Dermis blood vessel endothelial cell (primary cell): ENCODE measurements around the gene GPC5. TPM values are rescaled to one million over a fixed set of nuclear protein-coding genes. Genes with fewer than 3 reads are reported as not detected.
"Not testable (repeated sequence)": the region's sequence is repeated elsewhere in the genome, so short reads cannot be mapped to it uniquely, and the experiment has no call there.

Source experiments
- DNase-seq: peaks from one replicate; pipeline ENCODE4 v3.0.0; 2010
- total RNA-seq: library from RNA; depleted of rRNA; stranded (reverse); fragments of >200 nt; gene quantifications from 2 replicates; pipeline ENCODE4 v1.2.3, GENCODE V29; 2014

GPC5 gene
- total RNA-seq, 1 donor from 2014 or later, result 0.34 TPM

DNA sequence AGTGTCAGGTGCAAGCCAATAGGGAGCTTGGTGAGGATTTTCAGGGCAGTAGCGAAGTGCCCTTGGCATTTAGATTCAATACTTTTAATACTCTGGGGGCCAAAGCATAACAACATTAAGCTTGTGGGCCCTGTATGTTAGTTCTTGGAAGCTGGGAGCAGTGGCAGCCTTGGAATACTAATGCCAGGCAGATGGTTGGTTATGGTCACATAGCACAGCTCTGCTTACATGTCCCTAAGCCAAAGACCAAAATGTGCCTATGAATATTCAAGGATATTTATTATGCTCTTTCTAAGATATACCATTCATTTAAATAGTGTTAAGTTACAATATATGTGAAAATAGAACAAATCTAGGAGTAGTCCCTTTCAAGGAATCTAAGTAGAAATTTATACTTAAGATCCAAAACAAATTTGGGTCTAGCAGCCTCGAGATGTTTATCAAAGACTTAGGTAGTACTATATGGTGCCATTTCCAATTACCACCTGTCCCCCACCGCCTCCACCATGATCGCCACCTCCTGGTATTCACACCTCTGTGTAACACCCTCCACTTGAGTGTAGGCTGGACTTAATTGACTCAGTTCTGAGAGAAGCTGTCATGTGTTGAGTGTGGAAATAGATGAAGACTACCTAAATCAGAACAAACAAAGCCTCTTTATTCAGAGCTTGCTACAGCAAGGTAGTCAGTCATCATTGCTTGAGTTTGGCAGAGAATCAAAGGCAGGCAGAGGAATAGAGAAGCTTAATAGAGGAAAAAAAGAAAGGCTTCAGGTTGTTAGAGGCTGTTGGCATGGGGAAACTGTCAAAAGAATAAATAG lies 261.0 kb downstream of the GPC5 start:
- no peak for DNase-seq

DNA sequence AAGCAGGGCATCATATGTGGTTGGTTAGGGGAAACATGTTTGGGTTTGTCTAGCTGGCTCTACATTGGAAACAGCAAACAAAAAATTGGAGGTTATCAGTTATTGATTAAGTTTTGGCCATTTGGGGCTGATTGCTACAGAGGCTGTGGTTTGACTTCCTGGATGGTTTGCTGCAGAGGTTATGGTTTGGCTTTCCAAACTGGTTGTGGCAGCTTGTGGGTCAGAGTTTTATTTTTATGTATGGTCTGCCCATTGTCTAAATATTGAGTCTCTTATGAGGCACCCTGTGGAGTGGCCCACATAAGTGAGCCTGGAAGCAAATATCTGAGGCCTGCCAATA lies 261.6 kb downstream of the GPC5 start:
- no peak for DNase-seq

DNA sequence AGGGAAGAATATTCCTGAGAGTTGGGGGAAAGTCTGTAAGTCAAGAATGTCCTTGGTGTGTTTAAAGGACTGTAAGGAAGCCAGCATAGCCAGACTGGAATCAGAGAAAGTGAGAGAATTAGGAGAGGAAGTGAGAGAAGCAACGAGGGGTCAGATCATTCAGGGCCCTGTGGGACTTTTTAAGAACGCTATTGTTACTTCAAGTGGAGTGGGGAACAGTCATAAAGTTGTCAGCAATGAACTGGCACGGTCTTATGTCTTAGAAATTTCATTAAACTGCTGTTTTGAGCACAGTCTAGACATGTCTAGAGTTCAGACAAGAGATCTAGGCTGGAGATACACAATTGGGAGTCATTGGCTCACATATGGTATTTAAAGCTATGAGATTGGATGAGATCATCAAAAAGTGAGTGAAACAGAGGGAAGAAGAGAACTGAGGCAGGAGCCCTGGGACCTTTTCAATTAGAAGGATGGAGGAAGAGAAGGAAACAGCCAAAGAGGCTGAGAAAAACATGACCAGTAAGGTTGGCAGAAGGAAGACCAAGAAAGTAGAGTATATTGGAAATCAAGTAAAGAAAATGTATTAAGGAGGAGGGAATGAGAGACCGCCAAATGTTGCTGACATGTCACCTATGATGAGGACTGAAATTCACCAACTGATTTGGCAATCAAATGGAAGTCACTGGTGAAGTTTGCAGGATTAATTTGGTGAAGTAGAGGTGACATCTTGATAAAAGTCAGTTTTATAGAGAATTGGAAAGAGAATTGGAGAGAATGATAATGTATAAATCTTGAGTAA lies 263.5 kb downstream of the GPC5 start:
- DNase-seq, result no peak

DNA sequence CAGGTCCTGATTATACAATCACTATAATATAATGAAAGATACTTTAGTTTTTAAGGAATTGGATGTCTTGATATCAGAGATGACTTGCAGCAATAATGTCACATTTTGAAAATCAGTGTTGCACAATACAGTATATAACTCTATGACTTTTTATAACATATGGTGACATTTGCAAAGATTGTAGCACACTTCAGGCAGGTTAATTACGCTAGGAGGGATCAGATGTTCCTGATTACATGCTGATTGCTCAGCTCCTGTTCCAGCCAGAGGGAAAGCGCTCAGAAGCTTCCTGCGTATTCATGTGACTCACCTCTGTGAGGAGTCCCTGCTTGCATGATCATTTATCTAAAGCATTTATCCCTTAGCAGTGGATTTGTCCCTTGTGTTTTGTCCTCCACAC lies 265.6 kb downstream of the GPC5 start:
- no peak for DNase-seq

DNA sequence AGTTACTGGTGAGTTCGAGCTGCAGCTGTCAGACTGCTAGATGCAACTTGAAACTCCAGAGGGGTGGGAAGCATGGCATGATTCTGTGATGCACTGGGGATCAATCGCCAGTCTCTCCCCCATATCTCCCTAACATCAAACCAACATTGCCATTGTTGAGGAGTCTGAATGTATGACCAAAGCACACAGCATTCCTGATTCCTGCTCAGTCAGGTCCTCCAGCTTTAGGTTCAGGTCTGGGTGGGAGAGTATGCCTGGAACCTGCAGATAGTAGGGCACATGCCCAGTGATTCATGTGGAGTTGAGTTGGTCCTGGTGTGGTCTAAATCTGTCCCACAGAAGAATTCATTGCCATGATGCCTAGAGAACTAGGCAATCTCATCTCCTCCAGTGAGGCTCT lies 269.1 kb downstream of the GPC5 start:
- DNase-seq, result no peak

DNA sequence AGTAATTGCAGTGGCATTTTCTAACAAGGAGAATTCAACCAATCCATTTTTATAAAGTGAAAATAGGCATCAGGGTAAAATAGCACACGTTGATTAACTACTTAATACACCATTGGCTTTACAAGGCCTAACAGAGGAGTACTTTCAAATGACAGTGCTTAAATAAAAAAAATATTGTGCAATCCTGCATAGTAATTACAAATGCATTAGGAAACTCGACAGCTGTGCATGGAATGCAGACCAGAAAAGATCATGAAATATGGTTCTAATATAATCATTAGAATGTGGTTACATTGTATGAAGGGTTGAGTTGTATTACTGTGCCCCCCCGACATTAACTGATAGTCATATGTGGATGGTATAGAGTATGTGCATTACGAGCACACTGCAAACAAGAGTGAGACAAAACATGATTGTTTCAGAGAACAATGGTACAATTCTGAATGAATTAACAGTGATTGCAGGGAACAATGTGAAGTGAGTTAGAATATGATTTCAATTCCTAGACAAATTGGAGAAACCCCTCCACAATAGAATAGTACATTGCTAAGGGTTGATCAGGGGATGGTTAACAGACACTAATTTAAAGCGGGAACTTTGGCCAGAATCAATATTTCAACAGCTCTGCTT lies 270.6 kb downstream of the GPC5 start:
- DNase-seq, result no peak

DNA sequence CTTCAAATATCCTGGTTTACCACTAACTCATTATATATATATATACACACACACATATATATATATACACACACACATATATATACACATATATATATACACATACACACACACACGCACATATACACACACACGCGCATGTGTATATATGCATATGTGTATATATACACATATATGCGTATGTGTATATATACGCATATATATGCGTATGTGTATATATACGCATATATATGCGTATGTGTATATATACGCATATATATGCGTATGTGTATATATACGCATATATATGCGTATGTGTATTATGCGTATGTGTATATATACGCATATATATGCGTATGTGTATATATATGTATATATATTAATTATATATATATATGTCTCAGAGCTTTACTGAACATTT lies 275.9 kb downstream of the GPC5 start:
- not testable (repeated sequence) for DNase-seq

DNA sequence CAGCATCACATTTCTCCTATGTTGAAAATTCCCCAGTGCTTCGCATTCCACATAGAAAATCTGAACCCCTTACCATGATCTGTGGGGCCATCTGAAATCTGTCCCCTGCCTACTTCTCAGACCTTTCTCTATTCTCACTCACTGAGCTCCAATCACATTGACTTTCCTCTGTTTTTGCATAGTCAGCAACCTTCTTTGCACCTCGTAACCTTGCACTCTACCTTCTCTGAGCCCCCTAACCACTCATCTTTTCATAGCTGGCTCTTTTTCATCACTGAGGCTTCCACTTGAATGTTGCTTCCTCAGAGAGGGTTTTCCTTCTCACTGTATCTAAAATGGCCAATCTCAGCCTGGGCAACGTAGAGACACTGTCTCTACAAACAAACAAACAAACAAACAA lies 286.3 kb downstream of the GPC5 start:
- no peak for DNase-seq

DNA sequence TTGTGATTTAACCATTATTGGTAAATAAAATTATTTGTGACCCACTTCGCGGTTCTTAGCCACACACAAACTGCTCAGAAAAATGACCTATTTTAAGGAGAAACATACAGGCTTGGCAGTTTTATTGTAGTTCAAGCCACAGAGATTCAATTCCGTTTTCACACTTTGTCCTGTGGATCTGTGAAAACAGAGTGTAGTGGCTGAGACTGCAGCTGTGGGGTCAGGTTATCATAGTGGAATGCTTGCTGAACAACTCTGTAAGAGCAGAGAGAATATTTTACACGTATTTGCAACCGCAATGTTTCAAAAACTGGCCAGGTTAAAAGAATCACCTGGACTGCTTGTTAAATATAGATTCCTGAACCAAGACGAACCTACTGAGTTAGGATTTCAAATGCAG lies 292.5 kb downstream of the GPC5 start:
- no peak for DNase-seq

DNA sequence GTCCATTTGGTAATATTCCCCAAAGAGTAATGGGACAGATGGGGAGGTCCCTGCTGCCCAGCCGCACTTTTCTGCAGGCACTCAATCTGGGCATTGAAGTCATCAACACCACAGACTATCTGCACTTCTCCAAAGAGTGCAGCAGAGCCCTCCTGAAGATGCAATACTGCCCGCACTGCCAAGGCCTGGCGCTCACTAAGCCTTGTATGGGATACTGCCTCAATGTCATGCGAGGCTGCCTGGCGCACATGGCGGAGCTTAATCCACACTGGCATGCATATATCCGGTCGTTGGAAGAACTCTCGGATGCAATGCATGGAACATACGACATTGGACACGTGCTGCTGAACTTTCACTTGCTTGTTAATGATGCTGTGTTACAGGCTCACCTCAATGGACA lies 295.0 kb downstream of the GPC5 start:
- DNase-seq, result no peak

DNA sequence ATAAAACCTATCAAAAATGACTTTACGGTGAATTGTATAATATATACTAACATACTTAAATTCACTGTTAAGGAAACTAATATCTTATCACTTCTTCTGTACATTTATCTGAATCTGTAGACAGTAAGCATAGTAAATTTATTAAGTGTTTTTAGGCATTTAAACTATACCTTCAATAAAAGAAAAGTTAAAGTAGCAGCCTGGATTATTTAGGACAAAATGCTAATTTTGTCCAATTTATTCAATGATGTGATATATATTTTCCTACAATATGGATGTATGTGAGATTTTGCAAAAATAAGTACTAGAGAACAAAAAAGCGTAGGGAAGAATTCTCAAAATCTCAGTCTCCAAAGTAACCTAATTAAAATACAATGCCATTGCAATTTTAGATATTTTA lies 299.9 kb downstream of the GPC5 start:
- DNase-seq, result no peak

DNA sequence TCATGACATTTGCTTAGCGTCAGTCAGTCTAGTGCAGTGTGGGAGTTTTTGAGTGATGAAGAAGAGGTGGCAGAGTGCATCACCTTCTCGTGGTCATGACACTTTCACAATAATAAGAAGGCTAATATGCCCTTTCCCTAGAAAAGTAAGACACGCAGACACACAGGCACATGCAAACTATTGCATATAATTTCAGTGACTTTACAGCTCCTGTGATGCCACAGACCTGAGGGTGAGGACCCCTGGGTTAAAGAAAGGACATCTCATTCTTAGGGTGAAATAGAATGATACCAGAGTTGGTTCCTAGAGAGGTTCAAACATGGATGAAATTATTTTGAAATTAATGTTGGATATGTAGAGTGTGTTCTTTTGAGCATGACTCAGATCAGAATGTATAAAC lies 300.3 kb downstream of the GPC5 start:
- no peak for DNase-seq

DNA sequence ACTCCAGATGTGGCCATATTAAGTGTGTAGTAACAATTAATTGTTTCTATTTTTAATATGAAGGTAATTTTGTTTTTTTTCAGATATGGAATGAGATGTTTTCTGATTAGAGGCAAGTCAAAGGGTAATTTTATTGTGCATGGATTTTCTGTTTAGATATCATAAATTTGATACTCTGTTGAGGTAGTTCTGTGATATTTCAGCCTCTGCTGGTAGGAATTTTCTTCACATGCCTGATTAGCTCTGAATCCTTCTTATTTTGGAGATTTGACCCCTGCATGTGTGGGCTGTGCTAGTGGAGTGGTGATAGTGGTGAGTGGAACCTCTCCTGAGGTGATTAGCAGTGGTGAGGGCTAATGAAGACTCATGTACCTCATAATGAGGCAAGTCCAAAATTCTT lies 301.4 kb downstream of the GPC5 start:
- no peak for DNase-seq

DNA sequence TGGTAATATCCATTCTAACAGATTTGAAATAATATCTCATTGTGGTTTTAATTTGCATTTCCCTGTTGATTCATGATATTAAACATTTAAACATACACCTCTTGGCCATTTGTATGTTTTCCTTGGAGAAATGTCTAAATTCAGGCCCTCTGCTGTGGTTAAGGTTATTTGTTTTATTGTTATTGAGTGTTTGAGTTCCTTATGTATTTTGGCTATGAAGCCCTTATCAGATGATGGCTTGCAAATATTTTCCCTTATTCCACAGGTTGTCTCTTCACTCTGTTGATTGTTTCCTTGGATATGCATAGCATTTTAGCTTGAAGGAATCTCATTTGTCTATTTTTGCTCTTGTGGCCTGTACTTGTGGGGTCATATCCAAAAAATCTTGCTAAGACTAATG lies 303.6 kb downstream of the GPC5 start:
- DNase-seq, result no peak

DNA sequence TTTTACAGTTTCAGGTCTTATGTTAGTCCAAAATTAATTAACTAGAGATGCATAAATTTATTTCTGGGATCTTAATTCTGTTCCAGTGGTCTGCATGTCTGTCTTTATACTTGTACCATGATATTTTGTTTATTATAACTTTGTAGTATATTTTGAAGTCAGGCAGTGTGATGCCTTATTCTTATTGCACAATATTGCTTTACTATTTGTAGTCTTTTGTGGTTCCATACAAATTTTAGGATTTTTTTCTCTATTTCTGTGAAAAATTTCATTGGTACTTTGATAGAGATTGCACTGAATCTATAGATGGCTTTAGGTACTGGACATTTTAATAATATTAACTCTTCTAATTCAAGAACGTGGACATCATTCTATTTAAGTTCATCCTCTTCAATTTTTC lies 304.0 kb downstream of the GPC5 start:
- no peak for DNase-seq

DNA sequence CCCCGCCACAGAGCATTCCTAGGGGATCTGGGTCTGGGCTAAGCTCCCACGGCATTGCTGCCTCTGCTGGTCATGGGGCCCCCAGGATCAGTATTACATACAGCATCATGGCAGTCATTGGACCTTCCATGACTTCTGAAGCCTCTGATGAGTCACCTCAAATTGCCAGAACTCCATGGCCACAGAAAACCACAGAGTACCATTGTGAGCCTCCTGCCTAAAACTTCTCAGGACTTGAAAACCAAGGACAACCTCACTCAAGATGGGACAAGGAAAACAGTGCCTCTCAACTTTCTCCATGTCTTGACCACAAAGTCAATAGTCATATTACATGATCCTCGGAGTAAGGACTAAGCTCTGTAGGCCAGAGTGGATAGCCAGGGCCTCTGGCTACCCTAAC lies 306.0 kb downstream of the GPC5 start:
- no peak for DNase-seq

DNA sequence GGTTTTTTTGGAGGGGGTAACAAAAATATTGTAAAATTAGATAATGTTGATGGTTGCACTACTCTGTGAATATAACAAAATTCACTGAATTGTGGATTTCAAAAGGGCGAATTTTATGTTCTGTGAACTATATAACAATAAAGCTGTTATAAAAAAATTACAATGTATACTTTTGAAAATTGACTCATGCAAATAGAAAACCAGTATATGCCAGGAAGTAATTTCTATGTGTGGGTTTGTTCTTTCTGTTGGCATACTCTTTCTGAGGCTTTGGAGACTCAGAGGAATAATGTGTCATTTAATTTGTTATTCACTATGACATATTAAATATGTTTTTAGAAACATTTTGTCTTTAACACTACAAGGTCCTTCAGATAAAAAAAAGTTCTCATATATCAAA lies 310.1 kb downstream of the GPC5 start:
- DNase-seq, result no peak

DNA sequence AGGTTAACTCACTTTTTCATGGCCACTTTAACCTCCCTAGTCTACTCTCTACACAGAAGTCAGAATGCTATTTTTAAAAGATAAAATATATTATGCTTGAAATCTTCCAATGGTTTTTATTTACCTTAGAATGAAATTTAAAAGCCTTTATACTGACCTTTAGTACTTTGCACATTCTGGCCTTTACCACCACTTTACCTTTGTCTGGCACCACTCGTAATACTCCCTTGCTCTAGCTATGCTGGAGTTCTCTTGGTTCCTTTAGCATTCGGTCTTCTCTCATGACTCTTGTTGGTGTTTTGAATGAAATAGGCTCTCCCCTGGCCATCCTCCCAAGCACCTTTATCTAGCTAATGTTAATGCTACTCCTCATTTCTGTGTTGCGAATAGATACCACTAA lies 310.8 kb downstream of the GPC5 start:
- no peak for DNase-seq

DNA sequence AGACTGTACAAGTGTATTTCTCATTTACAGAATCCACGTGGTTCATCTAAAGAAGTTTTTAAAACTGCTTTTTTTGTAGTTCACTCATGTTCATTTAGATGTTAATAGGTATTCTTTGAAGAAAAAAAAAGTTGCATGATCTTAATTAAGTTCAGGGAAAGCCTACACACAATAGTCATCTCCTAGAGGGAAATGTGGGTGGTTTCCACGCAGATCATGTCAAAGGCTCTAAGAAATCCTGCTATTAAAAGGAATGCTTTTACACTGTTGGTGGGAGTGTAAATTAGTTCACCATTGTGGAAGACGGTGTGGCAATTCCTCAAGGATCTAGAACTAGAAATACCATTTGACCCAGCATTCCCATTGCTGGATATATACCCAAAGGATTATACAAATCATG lies 312.3 kb downstream of the GPC5 start:
- DNase-seq, result no peak

DNA sequence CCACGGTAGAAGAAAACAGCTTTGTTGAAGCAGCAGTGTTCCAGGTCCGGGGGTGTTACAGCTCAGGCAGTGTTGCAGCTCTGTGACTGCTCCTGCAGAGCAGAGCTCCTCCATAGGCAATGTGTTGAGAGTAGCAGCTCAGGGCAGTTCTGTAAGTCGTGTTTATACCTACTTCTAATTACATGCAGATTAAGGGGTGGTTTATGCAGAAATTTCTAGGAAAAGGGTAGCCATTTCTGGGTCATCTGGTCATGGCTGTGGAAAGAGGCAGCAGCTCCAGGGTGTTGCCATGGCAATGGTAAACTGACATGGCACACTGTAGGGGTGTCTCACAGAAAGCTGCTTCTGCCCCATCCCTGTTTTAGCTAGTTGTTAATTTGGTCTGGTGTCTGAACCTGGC lies 316.4 kb downstream of the GPC5 start:
- DNase-seq, result no peak

DNA sequence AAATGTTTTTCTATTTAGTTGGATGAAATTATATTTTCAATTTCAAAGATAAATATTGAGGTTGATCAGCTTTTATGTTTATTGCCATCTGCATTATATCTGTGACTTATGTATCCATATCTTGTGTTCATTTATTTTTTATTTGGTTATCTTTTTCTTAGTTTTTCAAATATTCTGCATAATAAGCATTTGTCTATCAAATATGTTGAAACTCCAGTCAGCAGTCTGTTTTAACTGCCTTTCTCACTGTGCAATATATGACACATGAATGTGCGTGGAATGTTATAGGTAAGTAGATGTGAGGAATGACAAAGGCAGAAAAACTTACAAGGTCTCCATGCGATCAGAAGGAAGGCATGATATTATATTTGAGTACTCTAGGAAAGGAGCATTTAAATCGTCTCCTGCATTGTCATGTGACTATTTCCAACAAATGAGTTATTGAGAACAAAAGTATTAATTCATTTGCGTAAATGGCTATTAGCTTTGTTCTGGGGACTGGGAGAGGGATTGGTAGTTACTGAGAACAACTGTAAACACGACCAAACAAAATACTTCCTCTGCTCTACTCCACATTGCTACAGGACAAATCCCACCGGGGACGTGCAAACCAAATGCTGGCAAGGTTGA lies 318.1 kb downstream of the GPC5 start:
- DNase-seq, result no peak

DNA sequence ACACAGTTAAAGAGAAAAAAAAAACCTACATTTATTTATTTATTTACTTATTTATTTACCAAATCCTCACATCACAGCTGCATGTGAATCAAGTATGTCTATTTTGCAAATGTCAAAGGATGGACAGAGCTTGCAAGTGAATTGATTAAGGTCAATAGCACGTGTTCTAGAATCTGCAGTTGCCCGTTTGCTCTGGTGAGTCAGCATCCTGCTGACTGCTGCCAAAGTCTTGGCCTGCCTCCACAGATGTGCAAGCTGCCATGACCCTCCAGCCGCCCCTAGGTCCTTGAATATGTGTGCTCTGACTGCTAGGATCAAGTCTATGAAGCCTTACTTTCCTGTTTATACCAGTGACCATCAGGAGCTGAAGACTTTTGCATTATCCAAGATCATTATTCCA lies 320.6 kb downstream of the GPC5 start:
- peak; percentile 5 for DNase-seq

DNA sequence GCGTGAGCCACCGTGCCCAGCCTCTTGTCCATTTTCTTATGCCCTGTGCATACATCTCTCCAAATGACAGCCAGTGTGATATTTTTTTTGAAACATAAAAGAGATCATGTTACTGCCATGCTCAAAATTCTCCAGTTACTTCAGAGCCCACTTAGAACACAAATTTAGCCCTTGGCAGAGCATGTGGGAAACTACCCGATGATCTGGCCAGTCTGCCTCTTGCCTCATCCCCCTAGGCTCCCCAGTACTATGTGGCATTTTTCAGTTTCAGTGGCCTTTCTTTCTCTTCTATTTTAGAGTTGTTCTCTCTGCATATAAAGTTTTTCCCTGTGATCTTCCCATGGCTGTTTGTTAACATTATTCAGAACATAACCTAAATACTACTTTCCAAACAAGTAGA lies 323.0 kb downstream of the GPC5 start:
- DNase-seq, result no peak
